Erythroblast (primary cell): ENCODE results near the gene CDC42EP5.

Source experiments
- GATA1 ChIP-seq: IDR thresholded peaks from 2 replicates; pipeline ENCODE4 v1.6.1; 2011; ENCODE audit warnings: low read depth, mild to moderate bottlenecking, control low read depth, low read length, moderate library complexity
- POLR2A ChIP-seq: IDR thresholded peaks from 2 replicates; pipeline ENCODE4 v1.6.1; 2011; ENCODE audit warnings: mild to moderate bottlenecking, low read length

GRCh38 chr19:54424660-54425381 is 48.3 kb downstream of the CDC42EP5 start:
- no peak for TF ChIP-seq POLR2A
- TF ChIP-seq GATA1, result no peak
